Upper lobe of left lung (tissue), 6 donors: Measurements from ENCODE around the gene DNAH9. TPM values are rescaled to one million over a fixed set of nuclear protein-coding genes. Genes with fewer than 3 reads are reported as not detected.
A peak's percentile ranks its signal among the peaks of the same experiment; 100 is the strongest.

Source experiments
- ATAC-seq, 2 donors: fragments of 200-7000 bp; cut with Tn5 transposase; one replicate each; pipeline ENCODE4 v1.9.1; 2022; ENCODE audit warnings: mild to moderate bottlenecking in 2 of 2, moderate library complexity in 2 of 2; ENCODE audit not compliant: low FRiP score in 2 of 2
- DNase-seq, 2 donors: peaks; one replicate each; pipeline ENCODE4 v3.0.0-alpha.2; 2019 to 2020
- H3K27ac ChIP-seq, 4 donors: fragments of 200-600 bp; sonication (generic); one replicate each; pipeline ENCODE4 v1.5.1; 2016 to 2019
- H3K27me3 ChIP-seq, 4 donors: fragments of 200-600 bp; sonication (generic); one replicate each; pipeline ENCODE4 v1.5.1; 2017 to 2019
- H3K36me3 ChIP-seq, 4 donors: fragments of 200-600 bp; sonication (generic); one replicate each; pipeline ENCODE4 v1.5.1; 2016 to 2019
- H3K4me1 ChIP-seq, 4 donors: fragments of 200-600 bp; sonication (generic); one replicate each; pipeline ENCODE4 v1.5.1; 2018 to 2019
- H3K4me3 ChIP-seq, 4 donors: fragments of 200-600 bp; sonication (generic); one replicate each; pipeline ENCODE4 v1.5.1; 2017 to 2019; ENCODE audit warnings: mild to moderate bottlenecking in 2 of 4, moderate library complexity in 1 of 4
- H3K9me3 ChIP-seq, 4 donors: fragments of 200-600 bp; sonication (generic); one replicate each; pipeline ENCODE4 v1.5.1; 2018 to 2019
- EP300 ChIP-seq, 4 donors: sonication (generic); formaldehyde crosslinking; IDR thresholded peaks; one replicate each; pipeline ENCODE4 v1.5.1; 2017; ENCODE audit warnings: antibody characterized with exemption in 4 of 4, control low read depth in 2 of 4
- POLR2A ChIP-seq, 4 donors: fragments of 450-650 bp; IDR thresholded peaks; one replicate each; pipeline ENCODE4 v1.5.1; 2016 to 2017; ENCODE audit warnings: antibody characterized with exemption in 4 of 4, mild to moderate bottlenecking in 2 of 4
- POLR2AphosphoS5 ChIP-seq, 2 donors: sonication (generic); formaldehyde crosslinking; IDR thresholded peaks; one replicate each; pipeline ENCODE4 v1.5.1; 2017; ENCODE audit warnings: antibody characterized with exemption in 2 of 2
- WGBS, 2 donors: methylation state at CpG; one replicate each; pipeline ENCODE4 v1.1.5; 2017 to 2018; 5-methylcytosine and 5-hydroxymethylcytosine counted together
- total RNA-seq, 6 donors: library from RNA; depleted of rRNA in 4 of 6; stranded (reverse); fragments of >200 nt in 4 of 6; gene quantifications; one replicate each; pipeline versions ENCODE4 v1.1.0 to v1.2.1, GENCODE V29; 2016 to 2021
- TF ChIP-seq, protein P1 (sequence below), 6 experiments: fragments of 450-650 bp in 4 of 6; fragments of 200-600 bp in 2 of 6; sonication (generic) in 2 of 6; IDR thresholded peaks; one replicate each; pipeline ENCODE4 v1.5.1; 2016 to 2019; ENCODE audit warnings: antibody characterized with exemption in 6 of 6
- donor health status: DM: no; HTN: no; CAD: no; lungs with moderate emphysema.
- donor health status: DM: no; HTN: yes; CAD: no; lungs with severe emphysema.

DNAH9 gene
- total RNA-seq, 6 donors from 2014 or later: 0.92 to 42.6 (median 14.8) TPM

DNA sequence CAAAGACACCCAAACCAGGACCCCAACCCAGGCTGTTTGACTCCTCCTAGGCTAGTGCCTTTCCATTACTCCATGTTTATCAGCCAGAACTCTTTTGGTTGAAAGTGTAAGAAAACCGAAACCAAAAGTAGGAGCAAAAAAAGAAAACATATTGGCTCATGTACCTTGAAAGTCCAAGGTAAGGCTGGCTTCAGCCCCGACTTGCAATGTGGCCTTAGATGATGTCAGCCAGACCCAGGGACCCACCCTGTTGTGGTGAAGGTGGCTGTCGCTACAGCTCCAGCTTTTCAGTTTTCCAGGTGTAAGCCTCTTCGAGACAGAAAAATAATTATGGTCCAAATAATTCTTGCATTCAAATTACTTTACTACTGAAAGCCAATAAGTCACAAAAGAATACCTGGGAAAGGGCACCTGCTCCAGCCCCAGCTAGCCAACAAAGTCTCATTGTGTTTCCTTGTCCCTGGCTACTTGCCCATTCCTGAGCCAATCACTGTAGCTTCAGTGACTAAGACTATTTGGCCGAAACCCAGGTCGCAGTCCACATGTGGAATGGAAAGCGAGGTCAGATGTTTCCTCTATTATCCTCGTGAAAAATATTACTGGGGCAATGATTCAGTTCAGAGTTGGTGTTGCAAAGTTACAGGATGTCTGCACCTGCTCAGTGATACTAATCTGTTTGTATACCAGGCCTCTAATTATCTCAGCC lies 20.7 kb downstream of the DNAH9 start:
- no peaks in the 10 kb centered on the region for H3K27me3 ChIP-seq
- peak in 1 of 2 donors; percentile 36 for ATAC-seq
- H3K4me1 ChIP-seq: no peaks in the 10 kb centered on the region
- no peaks in the 10 kb centered on the region for H3K9me3 ChIP-seq
- H3K27ac ChIP-seq: no peak overlapping the region
- 71 to 72% methylated on average over 8 of the region's 8 CpGs for WGBS, 2 donors
- no peak overlapping the region for H3K4me3 ChIP-seq
- no peaks in the 10 kb centered on the region for H3K36me3 ChIP-seq
- DNase-seq: no peak
- TF ChIP-seq, protein P1, sequence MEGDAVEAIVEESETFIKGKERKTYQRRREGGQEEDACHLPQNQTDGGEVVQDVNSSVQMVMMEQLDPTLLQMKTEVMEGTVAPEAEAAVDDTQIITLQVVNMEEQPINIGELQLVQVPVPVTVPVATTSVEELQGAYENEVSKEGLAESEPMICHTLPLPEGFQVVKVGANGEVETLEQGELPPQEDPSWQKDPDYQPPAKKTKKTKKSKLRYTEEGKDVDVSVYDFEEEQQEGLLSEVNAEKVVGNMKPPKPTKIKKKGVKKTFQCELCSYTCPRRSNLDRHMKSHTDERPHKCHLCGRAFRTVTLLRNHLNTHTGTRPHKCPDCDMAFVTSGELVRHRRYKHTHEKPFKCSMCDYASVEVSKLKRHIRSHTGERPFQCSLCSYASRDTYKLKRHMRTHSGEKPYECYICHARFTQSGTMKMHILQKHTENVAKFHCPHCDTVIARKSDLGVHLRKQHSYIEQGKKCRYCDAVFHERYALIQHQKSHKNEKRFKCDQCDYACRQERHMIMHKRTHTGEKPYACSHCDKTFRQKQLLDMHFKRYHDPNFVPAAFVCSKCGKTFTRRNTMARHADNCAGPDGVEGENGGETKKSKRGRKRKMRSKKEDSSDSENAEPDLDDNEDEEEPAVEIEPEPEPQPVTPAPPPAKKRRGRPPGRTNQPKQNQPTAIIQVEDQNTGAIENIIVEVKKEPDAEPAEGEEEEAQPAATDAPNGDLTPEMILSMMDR (IDR thresholded peaks at IDR 0.05): no peak
- TF ChIP-seq POLR2AphosphoS5 (IDR thresholded peaks at IDR 0.05) (no peak), POLR2A (IDR thresholded peaks at IDR 0.05) (no peak), EP300 (IDR thresholded peaks at IDR 0.05) (no peak)

- no peak overlapping the region for H3K27ac ChIP-seq
- WGBS, 2 donors: 80 to 86% methylated on average over 5 of the region's 5 CpGs
- ATAC-seq (no peak), DNase-seq (no peak)
- TF ChIP-seq POLR2A (IDR thresholded peaks at IDR 0.05): no peak
- TF ChIP-seq, protein P1 (IDR thresholded peaks at IDR 0.05): no peak
- no peaks in the 10 kb centered on the region for H3K36me3 ChIP-seq
- H3K4me3 ChIP-seq: no peak overlapping the region
- H3K27me3 ChIP-seq: no peaks in the 10 kb centered on the region
- no peaks in the 10 kb centered on the region for H3K4me1 ChIP-seq
- H3K9me3 ChIP-seq: no peaks in the 10 kb centered on the region
These were observed 24.2 kb downstream of the DNAH9 start for GRCh38 chr17:11622492-11622891.

DNA sequence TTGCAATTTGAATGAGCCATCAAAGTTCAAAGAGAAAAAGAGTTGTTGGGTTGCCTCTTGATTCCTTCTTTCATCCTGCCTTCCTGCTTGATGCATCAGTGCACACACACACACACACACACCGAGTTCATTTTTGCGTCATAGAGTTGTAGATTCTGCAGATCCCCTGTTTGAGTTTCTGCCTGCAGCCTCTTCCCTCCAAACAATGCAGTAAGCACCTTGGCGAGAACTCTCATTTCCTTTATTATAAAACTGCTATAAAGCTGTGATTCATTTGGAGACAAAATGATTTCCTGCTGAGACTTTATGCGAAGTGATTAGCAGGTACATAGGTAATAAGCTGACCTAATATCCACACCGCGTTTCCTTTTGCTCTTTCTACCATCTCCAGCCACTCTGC lies 26.7 kb downstream of the DNAH9 start:
- TF ChIP-seq POLR2A (IDR thresholded peaks at IDR 0.05) (no peak), EP300 (IDR thresholded peaks at IDR 0.05) (no peak), POLR2AphosphoS5 (IDR thresholded peaks at IDR 0.05) (no peak)
- TF ChIP-seq, protein P1 (IDR thresholded peaks at IDR 0.05): no peak
- Histone ChIP-seq H3K27me3 (no peaks in the 10 kb centered on the region), H3K36me3 (no peaks in the 10 kb centered on the region), H3K4me1 (no peaks in the 10 kb centered on the region), H3K4me3 (no peak overlapping the region), H3K27ac (no peak overlapping the region), H3K9me3 (no peaks in the 10 kb centered on the region)
- DNase-seq: no peak
- 73 to 81% methylated on average over 6 of the region's 6 CpGs for WGBS, 2 donors
- ATAC-seq: no peak

- H3K27ac ChIP-seq: no peak overlapping the region
- DNase-seq: no peak
- no peak for ATAC-seq
- TF ChIP-seq, protein P1 (IDR thresholded peaks at IDR 0.05): no peak
- TF ChIP-seq POLR2A (IDR thresholded peaks at IDR 0.05) (no peak), POLR2AphosphoS5 (IDR thresholded peaks at IDR 0.05) (no peak), EP300 (IDR thresholded peaks at IDR 0.05) (no peak)
- no peaks in the 10 kb centered on the region for H3K36me3 ChIP-seq
- H3K4me1 ChIP-seq: no peaks in the 10 kb centered on the region
- no peaks in the 10 kb centered on the region for H3K9me3 ChIP-seq
- H3K27me3 ChIP-seq: no peaks in the 10 kb centered on the region
- no peak overlapping the region for H3K4me3 ChIP-seq
- 64 to 71% methylated on average over 3 of the region's 3 CpGs for WGBS, 2 donors
These were observed 27.6 kb downstream of the DNAH9 start for GRCh38 chr17:11625878-11626277.

DNA sequence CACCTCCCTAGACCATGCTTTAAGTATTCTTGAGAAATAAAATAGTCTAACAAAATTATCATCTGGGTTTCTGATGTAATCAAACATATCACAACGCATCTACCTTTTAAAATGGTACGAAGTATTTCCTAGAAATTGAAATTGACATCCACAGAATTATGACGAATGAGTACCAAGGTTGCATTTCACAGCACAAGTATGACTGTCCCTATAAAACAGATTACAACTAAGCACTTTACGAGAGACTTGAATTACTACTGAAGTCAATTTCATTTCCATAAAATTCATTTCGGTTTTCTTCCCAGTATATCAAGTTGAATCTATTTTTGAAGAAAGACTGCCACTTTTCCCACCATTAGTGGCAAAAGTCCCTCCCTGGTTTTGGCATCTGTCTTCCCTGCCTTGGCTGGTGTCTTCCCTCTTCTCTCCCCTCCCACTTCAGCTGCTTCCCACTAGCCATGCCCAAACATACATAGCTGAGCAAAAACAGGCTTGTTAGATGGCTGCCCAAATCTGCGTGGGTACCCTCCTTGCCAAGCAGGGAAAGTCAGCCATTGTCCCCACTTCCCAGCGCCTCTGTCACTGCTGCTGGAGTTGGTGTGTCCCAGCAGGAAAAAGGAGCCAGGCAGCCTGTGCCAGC lies 29.2 kb downstream of the DNAH9 start:
- no peaks in the 10 kb centered on the region for H3K4me1 ChIP-seq
- no peaks in the 10 kb centered on the region for H3K36me3 ChIP-seq
- H3K27me3 ChIP-seq: no peaks in the 10 kb centered on the region
- H3K4me3 ChIP-seq: no peak overlapping the region
- DNase-seq: no peak
- H3K27ac ChIP-seq: no peak overlapping the region
- no peak for ATAC-seq
- no peaks in the 10 kb centered on the region for H3K9me3 ChIP-seq
- WGBS, 2 donors: 80 to 89% methylated on average over 7 of the region's 7 CpGs
- TF ChIP-seq POLR2AphosphoS5 (IDR thresholded peaks at IDR 0.05) (no peak), EP300 (IDR thresholded peaks at IDR 0.05) (no peak), POLR2A (IDR thresholded peaks at IDR 0.05) (no peak)
- TF ChIP-seq, protein P1 (IDR thresholded peaks at IDR 0.05): no peak
